Colonic mucosa (tissue), 4 donors: Measurements from ENCODE around the gene NAXD. TPM values are rescaled to one million over a fixed set of nuclear protein-coding genes. Genes with fewer than 3 reads are reported as not detected.
"Not testable (repeated sequence)": the region's sequence is repeated elsewhere in the genome, so short reads cannot be mapped to it uniquely, and the experiment has no call there.

Source experiments
- DNase-seq: peaks from one replicate; pipeline ENCODE4 v3.0.0-alpha.2; 2020
- H3K27ac ChIP-seq: fragments of 200-600 bp; one replicate; pipeline ENCODE4 v1.8.0; 2021
- H3K27me3 ChIP-seq: fragments of 200-600 bp; one replicate; pipeline ENCODE4 v1.8.0; 2021
- H3K36me3 ChIP-seq: fragments of 200-600 bp; one replicate; pipeline ENCODE4 v1.8.0; 2021
- H3K4me1 ChIP-seq: fragments of 200-600 bp; one replicate; pipeline ENCODE4 v1.8.0; 2021; ENCODE audit warnings: mild to moderate bottlenecking
- H3K4me3 ChIP-seq: fragments of 200-600 bp; one replicate; pipeline ENCODE4 v1.8.0; 2021
- H3K9ac ChIP-seq, 2 donors: one replicate each; pipeline ENCODE4 v1.7.0; 2013; ENCODE audit warnings: control low read depth in 2 of 2, low read depth in 2 of 2, low read length in 2 of 2
- H3K9me3 ChIP-seq: fragments of 200-600 bp; one replicate; pipeline ENCODE4 v1.8.0; 2021
- intact Hi-C: fragments of 100-400 bp; cut with DNase I; formaldehyde crosslinking; loops from one replicate; pipeline ENCODE4 v1.14.1; 2022
- total RNA-seq, 2 donors: library from RNA; stranded (reverse); fragmentation: NEBNext Ultra II Directional in 1 of 2; extraction: Animal tissue kit (Norgen Biotek cat#: 25700) in 1 of 2; gene quantifications; one replicate each; pipeline ENCODE4 v1.2.1, GENCODE V29; 2021
- TF ChIP-seq, protein P1 (sequence below): fragments of 200-600 bp; IDR thresholded peaks from one replicate; pipeline ENCODE4 v1.8.0; 2022; ENCODE audit warnings: antibody characterized with exemption, mild to moderate bottlenecking
- donor health status: healthy.
- donor health status: DM: no; HTN: no; CAD: no.
- donor health status: DM: no; HTN: no; CAD: no.

NAXD gene
- total RNA-seq, 2 donors from 2014 or later, result 36.7 to 40.4 TPM

DNA sequence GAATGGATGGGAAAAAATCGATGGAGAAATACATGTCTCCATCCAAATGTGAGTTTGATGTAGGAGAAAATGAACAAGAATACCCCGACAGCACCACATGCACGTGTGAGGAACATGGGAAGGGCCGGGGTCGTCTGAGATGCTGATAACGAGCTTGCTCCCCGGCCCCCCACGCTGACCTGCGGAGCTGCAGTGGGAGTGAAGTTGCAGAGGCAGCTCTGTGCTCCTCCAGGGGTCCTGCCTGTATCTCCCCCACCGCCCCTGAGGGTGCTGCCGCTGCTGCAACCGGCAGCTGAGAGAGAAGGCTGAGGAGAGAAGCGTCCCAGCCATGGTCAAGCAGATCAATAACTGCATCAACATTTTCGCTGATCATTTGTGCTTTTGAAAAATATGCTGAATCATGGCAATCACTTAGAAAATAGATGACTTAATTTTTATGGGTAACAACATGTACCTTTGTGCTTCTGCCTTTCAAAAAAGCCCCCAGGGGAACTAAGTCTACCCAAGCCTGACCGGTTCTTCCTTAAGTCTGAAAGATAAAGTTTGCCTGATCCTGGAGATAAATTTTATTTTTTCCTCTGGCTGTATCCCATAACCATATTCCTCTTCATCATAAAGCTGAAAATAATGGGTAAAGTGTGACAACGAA, 18.2 kb upstream of the NAXD start:
- TF ChIP-seq, protein P1, sequence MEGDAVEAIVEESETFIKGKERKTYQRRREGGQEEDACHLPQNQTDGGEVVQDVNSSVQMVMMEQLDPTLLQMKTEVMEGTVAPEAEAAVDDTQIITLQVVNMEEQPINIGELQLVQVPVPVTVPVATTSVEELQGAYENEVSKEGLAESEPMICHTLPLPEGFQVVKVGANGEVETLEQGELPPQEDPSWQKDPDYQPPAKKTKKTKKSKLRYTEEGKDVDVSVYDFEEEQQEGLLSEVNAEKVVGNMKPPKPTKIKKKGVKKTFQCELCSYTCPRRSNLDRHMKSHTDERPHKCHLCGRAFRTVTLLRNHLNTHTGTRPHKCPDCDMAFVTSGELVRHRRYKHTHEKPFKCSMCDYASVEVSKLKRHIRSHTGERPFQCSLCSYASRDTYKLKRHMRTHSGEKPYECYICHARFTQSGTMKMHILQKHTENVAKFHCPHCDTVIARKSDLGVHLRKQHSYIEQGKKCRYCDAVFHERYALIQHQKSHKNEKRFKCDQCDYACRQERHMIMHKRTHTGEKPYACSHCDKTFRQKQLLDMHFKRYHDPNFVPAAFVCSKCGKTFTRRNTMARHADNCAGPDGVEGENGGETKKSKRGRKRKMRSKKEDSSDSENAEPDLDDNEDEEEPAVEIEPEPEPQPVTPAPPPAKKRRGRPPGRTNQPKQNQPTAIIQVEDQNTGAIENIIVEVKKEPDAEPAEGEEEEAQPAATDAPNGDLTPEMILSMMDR, result no peak
- H3K9me3 ChIP-seq, result no peaks in the 10 kb centered on the region
- no peaks in the 10 kb centered on the region for H3K36me3 ChIP-seq
- H3K4me1 ChIP-seq, result no peaks in the 10 kb centered on the region
- no peak overlapping the region for H3K9ac ChIP-seq
- no peak overlapping the region for H3K4me3 ChIP-seq
- H3K27me3 ChIP-seq, result no peaks in the 10 kb centered on the region
- DNase-seq, result no peak
- no peak overlapping the region for H3K27ac ChIP-seq
- intact Hi-C loops, result no loop called here

DNA sequence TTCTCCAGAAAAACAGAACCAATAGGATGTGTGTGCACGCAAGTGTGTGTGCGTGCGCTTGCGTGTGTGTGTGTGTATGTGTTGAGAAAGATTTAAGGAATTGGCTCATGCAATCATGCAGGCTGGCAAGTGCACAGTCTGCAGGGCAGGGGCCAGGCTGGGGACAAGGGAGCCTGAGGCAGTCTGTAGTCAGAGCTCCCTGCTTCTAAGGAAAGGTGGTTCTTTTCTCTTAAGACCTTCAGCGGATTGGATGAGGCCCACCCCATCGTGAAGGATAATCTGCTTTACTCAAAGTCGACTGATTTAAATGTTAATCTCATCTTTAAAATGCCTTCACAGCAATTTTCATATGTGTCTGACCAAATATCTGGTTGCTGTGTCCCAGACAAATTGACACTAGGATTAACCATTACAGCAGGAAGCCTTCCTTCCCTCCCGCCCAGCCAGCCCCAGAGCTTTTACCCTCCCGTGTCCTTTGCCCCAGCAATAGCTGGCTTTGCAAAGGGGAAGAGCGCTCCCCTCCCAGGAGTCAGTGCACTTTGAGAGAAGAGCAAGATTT, 15.0 kb upstream of the NAXD start:
- H3K27me3 ChIP-seq, result no peaks in the 10 kb centered on the region
- no peaks in the 10 kb centered on the region for H3K36me3 ChIP-seq
- peak overlapping the region in 1 of 2 donors; percentile 14 for H3K9ac ChIP-seq
- intact Hi-C loops, result no loop called here
- H3K4me3 ChIP-seq, result no peak overlapping the region
- no peak for DNase-seq
- no peaks in the 10 kb centered on the region for H3K4me1 ChIP-seq
- TF ChIP-seq, protein P1, result no peak
- H3K9me3 ChIP-seq, result no peaks in the 10 kb centered on the region
- H3K27ac ChIP-seq, result no peak overlapping the region

DNA sequence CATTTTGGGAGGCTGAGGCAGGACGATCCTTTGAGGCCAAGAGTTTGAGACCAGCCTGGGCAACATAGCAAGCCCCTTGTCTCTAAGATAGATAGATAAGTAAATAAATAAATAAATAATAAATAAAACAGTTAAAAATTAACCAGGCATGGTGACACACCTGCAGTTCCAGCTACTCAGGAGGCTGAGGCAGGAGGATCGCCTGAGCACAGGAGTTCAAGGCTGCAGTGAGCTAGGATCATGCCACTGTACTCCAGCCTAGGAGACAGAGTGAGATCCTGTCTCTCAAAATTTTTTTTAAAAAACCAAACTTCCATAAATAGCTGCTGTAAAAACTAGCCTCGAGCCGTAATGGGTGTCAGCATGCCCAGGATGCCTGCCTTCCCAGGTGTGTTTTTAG, 14.4 kb upstream of the NAXD start:
- H3K27me3 ChIP-seq, result no peaks in the 10 kb centered on the region
- TF ChIP-seq, protein P1, result no peak
- H3K4me1 ChIP-seq, result no peaks in the 10 kb centered on the region
- no peaks in the 10 kb centered on the region for H3K9me3 ChIP-seq
- intact Hi-C loops, result no loop called here
- H3K9ac ChIP-seq, result no peak overlapping the region
- no peaks in the 10 kb centered on the region for H3K36me3 ChIP-seq
- no peak for DNase-seq
- no peak overlapping the region for H3K27ac ChIP-seq
- H3K4me3 ChIP-seq, result no peak overlapping the region

GRCh38 chr13:110605132-110605531, 10.2 kb upstream of the NAXD start:
- H3K4me3 ChIP-seq, result no peak overlapping the region
- intact Hi-C loops, result no loop called here
- H3K9me3 ChIP-seq, result no peaks in the 10 kb centered on the region
- no peaks in the 10 kb centered on the region for H3K36me3 ChIP-seq
- H3K9ac ChIP-seq, result no peak overlapping the region
- H3K27ac ChIP-seq, result no peak overlapping the region
- no peaks in the 10 kb centered on the region for H3K4me1 ChIP-seq
- TF ChIP-seq, protein P1, result no peak
- DNase-seq, result no peak
- no peaks in the 10 kb centered on the region for H3K27me3 ChIP-seq

GRCh38 chr13:110606281-110606680, 9.1 kb upstream of the NAXD start:
- H3K9ac ChIP-seq, intact Hi-C loops, DNase-seq, H3K36me3 ChIP-seq, H3K27me3 ChIP-seq, H3K9me3 ChIP-seq, H3K4me3 ChIP-seq, H3K27ac ChIP-seq, H3K4me1 ChIP-seq: not testable (repeated sequence)

GRCh38 chr13:110607675-110608224, 7.6 kb upstream of the NAXD start:
- Histone ChIP-seq H3K27ac (no peak overlapping the region), H3K36me3 (no peaks in the 10 kb centered on the region), H3K27me3 (no peaks in the 10 kb centered on the region), H3K4me3 (no peak overlapping the region), H3K9ac (no peak overlapping the region), H3K4me1 (no peaks in the 10 kb centered on the region), H3K9me3 (no peaks in the 10 kb centered on the region)
- intact Hi-C loops, result no loop called here
- DNase-seq, result no peak
- TF ChIP-seq, protein P1, result no peak
